Measurements from ENCODE around the gene STAT5B. TPM values are rescaled to one million over a fixed set of nuclear protein-coding genes. Genes with fewer than 3 reads are reported as not detected.
"Not testable (repeated sequence)": the region's sequence is repeated elsewhere in the genome, so short reads cannot be mapped to it uniquely, and the experiment has no call there.

STAT5B gene
- total RNA-seq, 2 donors from 2014 or later: 31.4 to 49.1 TPM

DNA sequence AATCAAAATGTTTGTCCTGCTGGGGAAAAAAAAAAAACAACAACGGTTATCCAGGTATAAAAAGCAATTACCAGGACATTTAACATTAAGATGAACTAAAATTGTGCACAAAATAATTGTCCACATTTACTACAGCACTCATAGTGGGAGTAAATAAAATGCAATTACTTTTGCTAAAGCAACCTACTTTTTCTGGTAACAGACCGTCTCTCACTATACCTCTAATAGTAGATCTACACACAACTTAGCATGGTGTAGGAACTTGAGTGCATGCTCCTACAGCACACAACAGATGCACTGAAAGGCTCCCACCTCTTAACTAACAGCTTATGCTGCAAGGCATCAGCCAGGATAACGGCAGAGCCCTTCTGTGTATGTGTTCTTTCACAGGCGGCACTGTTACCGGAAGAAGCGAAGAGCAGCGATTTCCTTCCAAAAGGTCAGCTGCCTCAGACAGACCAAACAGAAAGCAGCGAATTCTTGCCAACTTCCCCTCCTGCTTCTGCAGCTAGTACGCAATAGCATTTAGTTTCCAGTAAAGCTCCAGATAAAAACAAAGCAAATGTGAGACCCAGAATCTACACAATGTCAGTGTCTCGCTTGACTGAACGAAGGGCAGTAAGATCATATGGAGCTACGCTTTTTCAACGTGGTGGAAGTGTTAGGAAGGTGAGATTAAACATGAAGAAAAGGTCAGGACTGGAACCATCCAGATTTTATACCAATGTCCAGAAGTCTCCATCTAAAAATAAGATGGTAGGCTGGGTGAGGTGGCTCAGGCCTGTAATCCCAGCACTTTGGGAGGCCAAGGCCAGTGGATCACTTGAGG, 27.6 kb downstream of the STAT5B start:
- Histone ChIP-seq H3K4me3 (peak overlapping the region; percentile 14 to 39), H3K9me3 (no peaks in the 10 kb centered on the region), H3K36me3 (no peaks in the 10 kb centered on the region), H3K4me1 (peaks cover 0 to 41% of the 10 kb centered on the region in 2 donors), H3K27ac (peak overlapping the region; percentile 82 to 93), H3K27me3 (no peaks in the 10 kb centered on the region)
- peak; percentile 94 for DNase-seq (ENCODE audit: low spot score)
- TF ChIP-seq, protein P1, sequence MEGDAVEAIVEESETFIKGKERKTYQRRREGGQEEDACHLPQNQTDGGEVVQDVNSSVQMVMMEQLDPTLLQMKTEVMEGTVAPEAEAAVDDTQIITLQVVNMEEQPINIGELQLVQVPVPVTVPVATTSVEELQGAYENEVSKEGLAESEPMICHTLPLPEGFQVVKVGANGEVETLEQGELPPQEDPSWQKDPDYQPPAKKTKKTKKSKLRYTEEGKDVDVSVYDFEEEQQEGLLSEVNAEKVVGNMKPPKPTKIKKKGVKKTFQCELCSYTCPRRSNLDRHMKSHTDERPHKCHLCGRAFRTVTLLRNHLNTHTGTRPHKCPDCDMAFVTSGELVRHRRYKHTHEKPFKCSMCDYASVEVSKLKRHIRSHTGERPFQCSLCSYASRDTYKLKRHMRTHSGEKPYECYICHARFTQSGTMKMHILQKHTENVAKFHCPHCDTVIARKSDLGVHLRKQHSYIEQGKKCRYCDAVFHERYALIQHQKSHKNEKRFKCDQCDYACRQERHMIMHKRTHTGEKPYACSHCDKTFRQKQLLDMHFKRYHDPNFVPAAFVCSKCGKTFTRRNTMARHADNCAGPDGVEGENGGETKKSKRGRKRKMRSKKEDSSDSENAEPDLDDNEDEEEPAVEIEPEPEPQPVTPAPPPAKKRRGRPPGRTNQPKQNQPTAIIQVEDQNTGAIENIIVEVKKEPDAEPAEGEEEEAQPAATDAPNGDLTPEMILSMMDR (IDR thresholded peaks at IDR 0.05): no peak

DNA sequence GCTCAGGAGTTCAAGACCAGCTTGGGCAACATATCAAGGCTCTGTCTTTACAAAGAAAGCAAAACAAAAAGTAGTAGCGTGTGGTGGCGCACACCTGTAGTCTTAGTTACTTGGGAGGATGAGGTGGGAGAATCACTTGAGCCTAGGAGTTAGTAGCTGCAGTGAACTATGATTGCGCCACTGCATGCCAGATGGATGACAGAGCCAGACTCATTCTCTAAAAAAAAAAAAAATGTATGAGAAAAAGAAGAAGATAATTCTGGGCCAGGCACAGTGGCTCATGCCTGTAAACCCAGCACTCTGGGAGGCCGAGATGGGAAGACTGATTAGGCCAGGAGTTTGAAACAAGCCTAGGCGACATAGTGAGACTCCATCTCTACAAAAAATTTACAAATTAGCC, 28.5 kb downstream of the STAT5B start:
- peak overlapping the region; percentile 82 to 93 for H3K27ac ChIP-seq
- DNase-seq (ENCODE audit: low spot score): no peak
- H3K27me3 ChIP-seq: no peaks in the 10 kb centered on the region
- H3K9me3 ChIP-seq: no peaks in the 10 kb centered on the region
- TF ChIP-seq, protein P1 (IDR thresholded peaks at IDR 0.05): no peak
- no peaks in the 10 kb centered on the region for H3K36me3 ChIP-seq
- peaks cover 0 to 34% of the 10 kb centered on the region in 2 donors for H3K4me1 ChIP-seq
- H3K4me3 ChIP-seq: no peak overlapping the region

DNA sequence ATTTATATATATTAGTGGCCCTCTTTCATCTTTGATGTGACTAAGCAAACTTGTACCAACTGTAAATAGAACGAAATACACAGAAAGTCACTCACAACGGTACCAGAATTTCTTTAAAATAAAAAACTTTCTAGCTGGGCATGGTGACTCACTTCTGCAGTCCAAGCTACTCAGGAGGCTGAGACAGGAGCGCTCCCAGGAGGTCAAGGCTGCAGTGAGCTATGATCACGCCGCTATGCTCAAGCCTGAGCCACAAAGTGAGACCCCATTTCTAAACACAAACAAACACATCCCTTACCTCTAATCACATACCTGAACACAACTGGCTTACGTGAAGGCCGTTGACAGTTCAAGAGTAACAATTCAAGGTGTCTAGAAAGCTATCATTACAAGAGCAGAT, 29.7 kb downstream of the STAT5B start:
- Histone ChIP-seq H3K36me3 (no peaks in the 10 kb centered on the region), H3K4me1 (peaks cover 0 to 26% of the 10 kb centered on the region in 2 donors), H3K9me3 (no peaks in the 10 kb centered on the region), H3K4me3 (no peak overlapping the region), H3K27ac (peak overlapping the region; percentile 15 to 82), H3K27me3 (no peaks in the 10 kb centered on the region)
- no peak for DNase-seq (ENCODE audit: low spot score)
- TF ChIP-seq, protein P1 (IDR thresholded peaks at IDR 0.05): no peak

DNA sequence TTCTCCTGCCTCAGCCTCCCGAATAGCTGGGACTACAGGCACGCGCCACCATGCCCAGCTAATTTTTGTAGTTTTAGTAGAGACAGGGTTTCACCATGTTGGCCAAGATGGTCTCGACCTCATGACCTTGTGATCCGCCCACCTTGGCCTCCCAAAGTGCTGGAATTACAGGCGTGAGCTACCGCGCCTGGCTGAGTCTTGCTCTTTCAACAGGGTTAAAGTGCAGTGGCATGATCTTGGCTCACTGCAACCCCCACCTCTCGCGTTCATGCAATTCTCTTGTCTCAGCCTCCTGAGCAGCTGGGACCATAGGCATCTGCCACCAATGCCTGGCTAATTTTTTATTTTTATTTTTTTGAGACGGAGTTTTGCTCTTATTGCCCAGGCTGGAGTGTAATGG, 31.0 kb downstream of the STAT5B start:
- H3K27me3 ChIP-seq; H3K27ac ChIP-seq; H3K36me3 ChIP-seq; H3K4me3 ChIP-seq; DNase-seq (ENCODE audit: low spot score); H3K9me3 ChIP-seq: not testable (repeated sequence)
- H3K4me1 ChIP-seq: peaks cover 0 to 26% of the 10 kb centered on the region in 2 donors

DNA sequence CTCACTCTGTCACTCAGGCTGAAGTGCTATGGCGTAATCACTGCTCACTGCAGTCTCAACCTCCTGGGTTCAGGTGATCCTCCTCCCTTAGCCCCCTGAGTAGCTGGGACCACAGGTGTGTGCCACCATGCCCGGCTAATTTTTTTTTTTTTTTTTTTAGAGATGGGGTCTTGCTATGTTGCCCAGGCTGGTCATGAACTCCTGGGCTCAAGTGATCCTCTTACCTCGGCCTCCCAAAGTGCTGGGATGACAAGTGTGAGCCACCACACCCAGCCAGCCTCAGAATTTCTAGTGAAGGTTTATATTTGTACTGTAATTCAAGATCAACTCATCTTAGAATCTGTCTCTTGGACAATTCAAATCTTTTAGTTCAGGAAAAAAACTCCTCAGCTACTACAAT, 32.1 kb downstream of the STAT5B start:
- not testable (repeated sequence) for H3K27me3 ChIP-seq; H3K4me3 ChIP-seq; H3K27ac ChIP-seq; H3K9me3 ChIP-seq; DNase-seq (ENCODE audit: low spot score); H3K36me3 ChIP-seq
- H3K4me1 ChIP-seq: peaks cover 0 to 17% of the 10 kb centered on the region in 2 donors

DNA sequence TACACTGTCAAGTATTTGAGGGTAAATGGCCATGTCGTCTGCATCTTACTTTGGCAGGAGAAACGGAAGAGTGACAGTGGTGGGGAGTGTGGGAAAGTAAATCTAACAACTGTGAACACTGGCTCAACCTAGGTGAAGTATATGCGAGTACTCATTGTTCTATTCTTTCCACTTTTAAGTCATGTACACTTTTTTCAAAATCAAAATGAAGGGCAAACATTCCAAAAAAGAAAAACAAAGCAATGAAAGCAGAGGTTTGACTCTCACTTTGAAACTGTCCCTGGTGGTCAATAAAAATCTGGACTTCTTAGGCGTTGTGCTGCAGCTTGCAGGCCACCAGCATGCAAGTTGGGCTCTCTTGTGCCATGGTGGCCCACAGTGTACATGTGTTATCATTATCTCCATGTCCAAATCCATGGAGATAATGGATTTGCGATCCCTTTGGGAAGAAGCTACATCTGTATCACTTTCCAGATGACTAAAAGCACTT, 32.7 kb downstream of the STAT5B start:
- TF ChIP-seq, protein P1 (IDR thresholded peaks at IDR 0.05): no peak
- Histone ChIP-seq H3K4me1 (peaks cover 0 to 14% of the 10 kb centered on the region in 2 donors), H3K27ac (no peak overlapping the region)

More for the DNA sequence above, 32.7 kb downstream of the STAT5B start:
- Histone ChIP-seq H3K27me3 (no peaks in the 10 kb centered on the region), H3K9me3 (no peaks in the 10 kb centered on the region), H3K4me3 (no peak overlapping the region), H3K36me3 (no peaks in the 10 kb centered on the region)
- DNase-seq (ENCODE audit: low spot score): no peak

All from right atrium auricular region (tissue), 2 donors.